Activated CD8-positive, alpha-beta memory T cell treated with anti-CD3 and anti-CD28 coated beads for 1 hour (primary cell): ENCODE results near the gene NOL4L.

Experiments used
- DNase-seq, 2 donors: peaks; one replicate each; pipeline ENCODE4 v3.0.0-alpha.2; 2020; ENCODE audit warnings: low read depth in 1 of 2; ENCODE audit errors: extremely low read depth in 1 of 2

Gene NOL4L

GRCh38 chr20:32463642-32464400 is 121.3 kb downstream of the NOL4L start:
- DNase-seq: no peak

DNA sequence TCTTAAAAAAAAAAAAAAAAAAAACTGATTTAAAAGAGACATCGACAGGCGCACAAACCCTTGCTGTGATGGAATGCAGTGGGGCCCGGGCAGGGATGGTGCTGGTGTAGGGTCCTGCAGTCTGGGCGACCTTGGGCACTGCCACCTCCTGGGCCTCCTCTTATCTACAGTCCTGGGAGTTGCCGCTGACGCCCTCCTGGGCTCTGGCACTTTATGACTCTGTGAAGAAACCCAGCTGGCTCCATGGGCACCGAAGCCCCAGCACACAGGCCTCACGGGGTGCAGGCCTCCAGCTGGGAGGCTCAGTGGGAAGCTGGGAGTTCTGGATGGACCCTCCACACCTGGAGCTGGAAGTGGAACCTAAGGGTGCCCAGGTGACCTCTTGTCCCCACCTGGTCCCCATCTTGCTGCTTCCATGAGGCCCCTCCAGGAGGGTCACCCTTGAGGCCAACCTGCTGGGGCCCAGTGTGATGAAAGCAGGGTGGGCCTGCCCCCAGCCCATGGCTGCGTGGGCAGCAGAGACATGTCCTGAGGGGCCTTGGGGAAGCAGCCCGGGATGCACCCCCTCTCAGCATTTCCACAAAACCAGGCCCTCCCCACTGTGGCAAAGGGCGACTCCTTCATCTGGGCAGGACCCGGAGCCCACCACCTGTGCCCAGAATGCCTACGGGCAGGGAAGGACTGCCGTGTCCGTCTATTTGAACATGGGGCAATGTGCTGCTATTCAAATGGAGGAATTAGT is 122.1 kb downstream of the NOL4L start:
- DNase-seq: no peak

DNA sequence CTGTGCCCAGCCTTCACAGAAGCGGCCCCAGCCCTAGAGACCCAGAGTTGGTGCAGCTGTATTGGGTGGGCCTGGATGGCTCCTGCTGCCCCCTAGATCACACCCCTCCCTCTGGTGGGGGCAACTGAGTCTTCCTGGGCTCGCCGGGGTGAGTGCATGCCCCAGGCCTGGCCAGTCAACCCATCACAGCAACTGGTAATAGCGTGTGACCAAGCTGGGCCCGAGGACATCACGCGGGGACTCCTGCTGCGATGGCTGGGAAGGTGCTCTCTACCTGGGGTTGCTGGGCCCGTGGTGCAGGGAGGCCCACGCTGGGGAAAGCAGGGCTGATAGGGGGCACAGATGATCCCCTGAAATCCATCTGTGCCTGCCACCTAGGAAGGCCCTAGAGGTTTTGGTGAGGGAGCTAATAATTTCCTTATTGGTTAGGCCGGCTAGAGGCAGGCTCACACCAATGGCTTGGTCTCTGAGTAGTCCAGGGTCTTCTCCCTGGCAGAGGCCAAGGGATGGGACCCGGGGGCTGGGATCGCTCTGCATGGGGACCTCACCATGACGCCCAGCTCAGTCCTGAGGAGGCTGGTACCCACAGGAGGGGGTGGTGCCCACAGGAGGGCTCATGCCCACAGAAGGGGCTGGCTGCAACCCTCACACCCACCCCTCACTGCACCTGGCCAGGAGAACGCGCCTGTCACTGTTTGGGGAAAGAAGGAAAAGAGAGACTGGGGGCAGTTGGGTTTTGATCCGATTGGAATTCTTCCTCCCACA is 123.1 kb downstream of the NOL4L start:
- DNase-seq: no peak

- no peak for DNase-seq
These were observed 124.3 kb downstream of the NOL4L start for GRCh38 chr20:32460683-32461320.

DNA sequence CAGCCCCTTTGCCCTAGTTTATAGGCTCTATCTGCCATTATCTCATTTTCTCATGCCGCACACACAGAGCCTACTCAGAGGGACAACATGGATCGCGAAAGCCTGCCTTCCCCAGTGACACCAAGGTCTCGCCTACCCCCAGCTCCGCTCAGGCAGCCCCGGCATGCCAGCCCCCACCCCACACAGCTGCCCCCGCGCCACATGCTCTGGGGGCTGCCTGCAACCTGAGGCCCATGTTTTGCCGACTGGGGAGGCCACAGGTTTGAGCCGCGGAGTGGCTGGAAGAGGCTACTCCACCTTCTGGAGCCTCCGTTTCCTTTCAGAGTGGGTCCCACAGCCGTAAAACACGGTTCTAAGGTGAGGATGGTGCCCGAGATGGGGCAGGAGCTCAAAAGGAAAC is 124.9 kb downstream of the NOL4L start:
- DNase-seq: no peak

DNA sequence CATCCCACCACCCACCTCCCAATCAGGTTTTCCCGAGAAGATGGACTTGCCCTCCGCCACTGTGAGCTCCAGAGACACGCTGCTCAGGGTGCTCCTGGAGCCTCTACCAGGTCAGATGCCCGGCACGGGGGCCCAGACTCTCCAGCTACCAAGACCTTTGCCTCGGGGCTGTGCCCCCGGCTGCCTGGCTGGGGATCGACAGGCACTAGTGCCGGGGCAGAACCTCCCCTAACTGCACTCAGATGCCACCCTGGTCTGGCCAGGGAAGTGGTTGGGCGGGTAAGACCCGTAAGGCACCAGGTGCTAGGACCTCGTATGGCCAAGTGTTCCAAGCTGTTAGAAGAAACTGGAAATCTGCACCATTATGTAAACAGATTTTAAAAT is 126.3 kb downstream of the NOL4L start:
- DNase-seq: no peak

- DNase-seq: no peak
These were observed 126.9 kb downstream of the NOL4L start for GRCh38 chr20:32458061-32458836.

DNA sequence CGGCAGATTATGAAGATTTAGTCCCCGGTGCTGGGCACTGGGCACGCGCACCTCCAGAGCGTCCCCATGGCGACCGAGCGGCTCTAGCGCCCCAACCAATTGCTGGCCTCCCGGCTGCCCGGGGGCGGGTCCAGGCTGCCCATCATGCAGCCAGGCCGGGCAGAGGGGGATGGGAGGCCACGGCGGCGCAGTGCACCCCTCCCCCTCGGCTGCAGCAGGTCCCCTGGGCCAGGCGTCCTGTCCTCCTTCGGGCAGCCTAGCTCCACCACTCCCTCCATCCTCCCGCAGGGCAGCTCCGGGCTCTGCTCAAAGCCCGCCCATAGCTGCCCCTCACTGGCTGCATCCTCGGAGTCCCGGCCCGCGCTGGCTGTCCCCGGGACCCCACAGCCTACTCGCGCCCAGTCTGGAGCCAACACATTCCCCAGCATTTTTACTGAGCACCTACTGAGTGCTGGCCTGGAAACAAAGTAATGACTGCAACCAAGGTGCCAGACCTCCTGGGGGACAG is 127.6 kb downstream of the NOL4L start:
- DNase-seq: no peak

DNA sequence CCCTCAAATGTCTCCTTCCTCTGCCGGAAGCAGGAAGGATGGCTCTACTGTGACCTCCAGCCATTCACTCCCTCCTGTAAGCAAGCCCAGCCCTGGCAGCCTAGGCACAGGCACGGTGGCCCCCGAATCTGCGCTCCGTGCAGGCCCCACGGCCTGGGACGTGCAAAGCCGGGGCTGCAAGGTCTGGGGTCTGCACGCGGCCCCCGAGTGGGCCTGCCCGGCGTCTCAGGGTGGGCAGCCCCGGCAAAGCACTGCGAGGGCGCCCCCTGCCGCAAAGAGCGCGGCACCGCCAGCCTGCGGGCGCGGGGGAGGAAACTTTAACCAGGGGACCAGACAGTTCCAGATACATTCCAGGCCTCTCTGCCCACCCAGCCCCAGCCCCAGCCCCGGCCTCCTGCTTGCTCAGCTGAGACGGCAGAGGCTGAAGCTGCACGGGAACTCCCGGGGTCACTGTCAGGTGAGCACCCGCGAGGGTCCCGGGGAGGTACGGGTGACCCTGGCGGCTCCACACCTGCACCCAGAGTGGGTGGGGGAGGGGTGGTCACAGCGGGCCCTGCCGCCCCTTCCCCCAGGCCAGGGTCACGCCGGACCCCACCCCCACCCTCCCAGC is 128.2 kb downstream of the NOL4L start:
- DNase-seq: no peak

DNA sequence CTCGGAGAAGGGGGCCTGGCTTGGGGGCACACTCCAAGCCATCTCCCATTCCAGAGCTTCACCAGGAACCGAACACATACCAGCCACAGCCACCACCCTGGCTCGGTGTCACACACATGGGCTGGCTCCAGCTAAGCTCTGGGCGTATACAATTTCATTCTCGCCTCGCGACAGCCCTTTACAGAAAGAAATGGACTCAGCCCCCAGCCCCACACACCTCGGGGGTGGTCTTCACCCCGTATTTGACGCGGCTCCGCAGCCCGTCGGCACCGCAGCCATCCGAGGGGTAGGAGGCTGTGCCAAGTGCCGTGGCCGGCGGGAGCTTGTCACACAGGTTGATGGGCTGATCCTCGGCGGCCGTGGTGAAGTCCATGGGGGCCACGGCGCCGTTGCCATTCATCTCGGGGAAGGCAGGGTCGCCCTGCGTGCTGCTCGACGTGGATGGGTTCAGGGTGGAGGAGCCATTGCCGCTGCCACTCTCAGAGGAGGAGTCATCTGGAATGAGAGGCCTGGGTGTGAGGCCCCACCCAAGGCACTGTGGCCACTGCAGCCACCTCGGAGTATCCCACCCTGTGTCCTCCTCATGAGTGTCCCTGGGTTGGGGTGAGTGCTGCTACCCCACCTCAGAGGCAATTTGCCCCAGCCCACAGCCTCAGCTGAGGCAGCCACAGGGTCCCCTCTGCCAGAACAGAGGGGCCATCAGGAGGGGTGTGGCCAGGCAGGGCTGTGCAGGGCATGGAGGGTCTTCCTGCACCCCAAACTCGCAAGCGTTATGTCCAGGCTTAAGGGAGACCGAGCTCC is 129.0 kb downstream of the NOL4L start:
- no peak for DNase-seq

DNA sequence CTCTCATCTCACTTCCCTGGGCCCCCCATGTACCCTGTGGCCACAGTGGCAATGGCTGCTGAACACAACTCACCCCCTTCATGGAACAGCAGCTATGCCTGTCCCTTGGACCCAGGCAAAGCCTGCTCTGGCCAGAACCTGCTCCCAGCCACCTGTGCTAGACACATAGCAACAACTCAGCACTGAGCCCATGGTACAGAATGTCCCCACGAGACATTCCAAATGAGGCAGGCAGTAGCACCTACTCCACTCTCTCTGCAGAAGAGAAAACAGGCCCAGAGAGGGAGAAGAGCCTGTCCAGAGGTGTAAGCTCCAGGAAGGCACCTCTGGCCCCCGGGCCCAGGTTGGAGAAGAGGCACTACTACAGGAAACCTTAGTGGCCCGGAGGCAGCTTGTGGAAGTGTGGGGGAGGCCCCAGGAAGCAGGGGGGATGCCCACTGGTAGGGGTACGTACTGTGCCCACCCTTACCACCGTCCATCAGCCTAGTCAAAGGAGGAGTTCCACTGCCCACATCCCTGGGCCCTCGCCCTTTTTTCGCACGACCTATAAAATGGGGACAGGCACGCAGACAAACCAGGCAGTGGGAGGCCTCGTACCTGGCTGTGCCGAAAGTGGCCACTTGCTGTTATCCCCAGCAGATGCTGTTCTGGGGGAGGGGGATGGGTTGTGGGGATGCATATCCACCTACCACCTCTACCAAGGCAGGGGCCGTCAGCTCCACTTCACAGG is 129.8 kb downstream of the NOL4L start:
- no peak for DNase-seq

GRCh38 chr20:32454164-32455145 is 130.7 kb downstream of the NOL4L start:
- no peak for DNase-seq

- DNase-seq: no peak
These were observed 131.5 kb downstream of the NOL4L start for GRCh38 chr20:32453467-32454163.

- no peak for DNase-seq
These were observed 132.2 kb downstream of the NOL4L start for GRCh38 chr20:32452776-32453466.

DNA sequence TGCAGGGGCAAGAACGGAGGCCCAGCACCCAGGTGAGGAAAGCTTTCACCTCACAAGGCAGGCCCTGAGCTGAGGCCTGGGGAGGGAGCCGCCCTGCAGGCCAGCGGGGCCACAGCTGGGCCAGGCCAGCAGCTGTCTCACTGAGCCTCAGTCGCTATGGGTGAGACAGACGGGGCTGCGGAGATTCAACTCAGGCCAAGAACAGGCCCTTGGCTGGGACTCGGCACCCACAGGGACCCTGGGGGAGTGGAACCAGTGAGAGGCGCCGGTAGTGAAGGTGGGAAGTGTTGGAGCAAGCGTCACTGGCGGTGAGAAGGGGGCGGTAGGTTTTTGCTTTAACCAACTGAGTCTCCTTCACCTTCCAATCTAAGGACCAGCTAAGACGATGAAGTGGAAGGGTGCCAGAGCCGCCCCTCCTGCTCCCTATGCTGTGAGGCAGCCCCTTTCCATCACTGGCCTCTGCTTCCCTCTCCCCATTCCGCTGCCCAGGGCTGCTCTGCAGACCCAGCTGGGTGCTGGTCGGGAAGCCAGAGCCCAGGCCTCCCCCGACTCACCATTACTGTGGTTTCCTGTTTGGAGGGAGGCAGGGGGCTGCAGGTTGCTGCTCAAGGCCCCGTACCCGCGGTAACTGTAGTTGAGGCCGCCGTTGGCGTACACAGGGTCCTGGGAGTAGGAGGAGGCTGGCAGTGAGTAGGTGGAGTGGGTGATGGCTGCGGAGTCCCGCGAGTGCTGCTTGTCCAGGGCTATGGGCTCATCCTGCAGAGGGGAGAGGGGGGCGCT is 133.3 kb downstream of the NOL4L start:
- DNase-seq: no peak
